Left lobe of liver (tissue), 2 donors: Measurements from ENCODE around the gene CXXC5. TPM values are rescaled to one million over a fixed set of nuclear protein-coding genes. Genes with fewer than 3 reads are reported as not detected.
"Not testable (repeated sequence)": the region's sequence is repeated elsewhere in the genome, so short reads cannot be mapped to it uniquely, and the experiment has no call there.

ENCODE experiments used
- ATAC-seq: fragments of 200-7000 bp; cut with Tn5 transposase; one replicate; pipeline ENCODE4 v1.9.1; 2020; ENCODE audit warnings: mild to moderate bottlenecking, moderate library complexity
- DNase-seq: peaks from one replicate; pipeline ENCODE4 v3.0.0-alpha.2; 2020; ENCODE audit warnings: low spot score
- total RNA-seq: library from RNA; stranded (reverse); gene quantifications from one replicate; pipeline ENCODE4 v1.2.1, GENCODE V29; 2021
- donor health status: DM: no; HTN: no; CAD: no; lungs with moderate emphysema.
- donor health status: DM: no; HTN: yes; CAD: no.

The CXXC5 gene
- total RNA-seq, result 64.0 TPM

DNA sequence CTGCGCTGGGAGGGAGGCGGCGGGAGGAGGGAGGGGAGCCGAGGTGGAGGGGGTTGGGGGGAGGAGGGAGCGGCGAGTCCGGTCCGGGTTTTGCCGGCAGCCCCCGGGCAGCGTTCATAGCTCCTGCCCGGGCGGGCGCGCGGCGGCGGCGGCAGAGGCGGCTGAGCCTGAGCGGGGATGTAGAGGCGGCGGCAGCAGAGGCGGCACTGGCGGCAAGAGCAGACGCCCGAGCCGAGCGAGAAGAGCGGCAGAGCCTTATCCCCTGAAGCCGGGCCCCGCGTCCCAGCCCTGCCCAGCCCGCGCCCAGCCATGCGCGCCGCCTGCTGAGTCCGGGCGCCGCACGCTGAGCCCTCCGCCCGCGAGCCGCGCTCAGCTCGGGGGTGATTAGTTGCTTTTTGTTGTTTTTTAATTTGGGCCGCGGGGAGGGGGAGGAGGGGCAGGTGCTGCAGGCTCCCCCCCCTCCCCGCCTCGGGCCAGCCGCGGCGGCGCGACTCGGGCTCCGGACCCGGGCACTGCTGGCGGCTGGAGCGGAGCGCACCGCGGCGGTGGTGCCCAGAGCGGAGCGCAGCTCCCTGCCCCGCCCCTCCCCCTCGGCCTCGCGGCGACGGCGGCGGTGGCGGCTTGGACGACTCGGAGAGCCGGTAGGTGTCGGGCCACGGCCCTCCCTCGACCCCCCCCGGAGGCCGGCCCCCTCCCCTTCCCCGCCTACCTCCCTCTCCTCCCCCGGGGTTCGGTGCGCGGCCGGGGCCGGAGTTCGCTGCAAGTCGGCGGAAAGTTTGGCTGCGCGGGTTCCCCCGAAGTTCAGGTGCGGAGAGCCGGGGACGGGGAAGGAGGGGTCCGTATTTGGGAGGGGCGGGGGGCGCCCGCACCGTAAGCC is at the start of gene CXXC5:
TSS of gene CXXC5 (plus strand) at position 145 of the 877 bp plus-strand sequence. CDS start 32,175 bp downstream, outside the sequence.
- ATAC-seq, result peak; percentile 61
- DNase-seq, result peak; percentile 91

DNA sequence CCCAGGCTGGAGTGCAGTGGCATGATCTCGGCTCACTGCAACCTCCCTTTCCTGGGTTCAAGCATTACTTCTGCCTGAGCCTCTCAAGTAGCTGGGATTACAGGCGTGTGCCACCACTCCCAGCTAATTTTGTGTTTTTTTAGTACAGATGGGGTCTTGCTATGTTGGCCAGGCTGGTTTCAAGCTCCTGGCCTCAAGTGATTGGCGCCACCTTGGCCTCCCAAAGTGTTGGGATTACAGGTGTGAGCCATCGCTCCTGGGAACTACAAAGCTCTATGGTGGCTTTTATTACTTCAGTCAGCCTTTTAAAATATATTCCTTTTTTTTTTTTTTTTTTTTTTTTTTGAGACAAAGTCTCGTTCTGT is 49.6 kb upstream of the CXXC5 start:
- ATAC-seq, DNase-seq: not testable (repeated sequence)

DNA sequence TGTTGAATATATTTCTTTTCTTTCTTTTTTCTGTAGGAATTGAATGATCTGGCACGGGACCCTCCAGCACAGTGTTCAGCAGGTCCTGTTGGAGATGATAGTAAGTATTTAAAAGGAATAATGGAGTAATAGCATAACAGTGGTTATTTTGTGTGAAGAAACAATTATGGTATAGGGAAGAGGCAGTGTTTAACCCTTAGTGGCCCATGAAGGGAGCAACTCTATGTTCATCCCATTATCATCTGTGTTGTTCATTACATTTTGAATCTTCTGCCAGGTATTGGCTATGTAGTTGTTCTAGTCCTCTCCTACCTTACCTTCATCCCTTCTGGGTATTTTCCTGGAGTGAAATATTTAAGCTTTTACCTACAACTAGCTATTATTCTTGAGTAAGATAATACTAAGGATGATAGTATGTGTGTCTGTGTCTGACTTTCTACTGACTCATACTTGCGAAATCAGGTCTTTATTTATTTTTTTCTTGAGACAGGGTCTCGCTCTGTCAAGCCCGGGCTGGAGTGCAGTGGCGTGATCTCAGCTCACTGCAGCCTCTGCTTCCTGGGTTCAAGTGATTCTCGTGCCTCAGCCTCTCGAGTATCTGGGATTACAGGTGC is 47.7 kb upstream of the CXXC5 start:
- ATAC-seq, result no peak

DNA sequence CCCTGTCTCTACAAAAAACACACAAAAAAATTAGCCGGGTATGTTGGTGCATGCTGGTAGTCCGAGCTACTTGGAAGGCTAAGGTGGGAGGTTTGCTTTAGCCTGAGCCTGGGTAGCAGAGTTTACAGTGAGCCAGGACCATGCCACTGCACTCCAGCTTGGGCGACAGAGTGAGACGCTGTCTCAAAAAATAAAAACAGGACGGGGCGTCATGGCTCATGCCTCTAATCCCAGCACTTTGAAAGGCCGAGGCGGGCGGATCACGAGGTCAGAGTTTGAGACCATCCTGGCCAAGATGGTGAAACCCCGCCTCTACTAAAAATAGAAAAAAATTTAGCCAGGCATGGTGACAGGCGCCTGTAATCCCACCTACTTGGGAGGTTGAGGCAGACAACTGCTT is 46.7 kb upstream of the CXXC5 start:
- DNase-seq (no peak), ATAC-seq (no peak)

More for the DNA sequence above, 47.7 kb upstream of the CXXC5 start:
- DNase-seq, result no peak

DNA sequence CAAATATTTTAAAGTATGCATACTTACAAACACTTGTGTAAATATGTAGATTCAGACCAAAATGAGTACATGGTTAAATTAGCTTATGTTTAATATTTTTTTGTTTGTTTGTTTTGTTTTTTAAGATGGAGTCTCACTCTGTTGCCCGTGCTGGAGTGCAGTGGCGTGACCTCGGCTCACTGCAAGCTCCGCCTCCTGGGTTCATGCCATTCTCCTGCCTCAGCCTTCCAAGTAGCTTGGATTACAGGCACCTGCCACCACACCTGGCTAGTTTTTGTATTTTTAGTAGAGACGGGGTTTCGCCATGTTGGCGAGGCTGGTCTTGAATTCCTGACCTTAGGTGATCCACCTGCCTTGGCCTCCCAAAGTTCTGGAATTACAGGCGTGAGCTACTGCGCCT is 46.2 kb upstream of the CXXC5 start:
- ATAC-seq, DNase-seq: not testable (repeated sequence)

DNA sequence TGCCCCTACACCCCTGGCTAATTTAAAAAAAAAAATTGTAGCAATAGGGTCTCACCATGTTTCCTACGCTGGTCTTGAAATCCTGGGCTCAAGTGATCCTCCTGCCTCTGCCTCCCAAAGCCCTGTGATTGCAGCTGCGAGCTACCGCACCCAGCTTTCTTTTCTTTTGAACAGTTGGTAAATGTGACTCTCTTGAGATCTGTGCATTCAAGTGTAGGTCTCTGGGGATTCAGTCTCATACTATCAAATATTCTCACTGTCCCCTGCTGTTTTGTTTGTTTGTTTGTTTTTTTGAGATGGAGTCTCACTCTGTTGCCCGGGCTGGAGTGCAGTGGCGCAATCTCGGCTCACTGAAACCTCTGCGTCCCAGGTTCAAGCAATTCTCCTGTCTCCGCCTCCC is 42.3 kb upstream of the CXXC5 start:
- DNase-seq, result no peak
- no peak for ATAC-seq

DNA sequence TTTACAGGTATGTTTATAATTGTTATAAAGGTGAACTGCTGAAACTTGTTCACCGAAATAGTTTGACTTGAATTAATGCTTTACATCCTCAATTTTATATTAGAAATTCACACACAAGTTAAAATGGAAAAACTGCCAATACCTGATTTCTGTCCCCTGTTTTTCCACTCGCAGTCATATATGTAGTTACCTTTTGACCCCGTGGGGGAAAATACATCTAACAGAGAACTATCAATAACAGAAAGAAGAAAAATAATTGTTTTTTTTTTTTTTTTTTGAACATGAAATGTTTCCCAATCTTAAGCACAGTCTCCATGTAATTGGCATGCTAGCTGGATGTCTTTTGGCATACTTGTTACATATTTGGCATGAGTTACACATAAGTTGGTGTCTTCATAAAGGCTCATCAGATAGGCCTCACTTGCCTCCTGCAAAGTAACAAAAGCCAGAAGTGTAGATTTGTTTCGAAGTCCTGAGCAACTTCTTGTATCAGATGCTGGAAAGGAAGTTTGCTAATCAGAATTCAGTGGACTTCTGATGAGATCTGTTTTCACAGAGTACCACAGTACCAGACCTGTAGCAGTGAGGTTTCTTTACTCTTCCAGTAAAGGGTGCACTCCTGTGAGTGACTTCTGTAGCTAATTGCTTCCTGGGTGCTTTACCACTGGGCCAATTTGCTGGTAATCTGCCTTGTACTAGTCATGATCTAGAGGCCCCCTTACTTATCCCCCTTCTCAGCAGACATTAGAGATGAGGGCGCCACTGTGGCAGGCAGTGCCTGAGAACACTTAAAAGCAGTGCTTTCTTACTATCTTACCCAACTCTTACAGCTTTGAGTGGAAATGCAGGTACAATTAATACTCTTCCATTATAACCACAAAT is 36.2 kb upstream of the CXXC5 start:
- ATAC-seq, result no peak

DNA sequence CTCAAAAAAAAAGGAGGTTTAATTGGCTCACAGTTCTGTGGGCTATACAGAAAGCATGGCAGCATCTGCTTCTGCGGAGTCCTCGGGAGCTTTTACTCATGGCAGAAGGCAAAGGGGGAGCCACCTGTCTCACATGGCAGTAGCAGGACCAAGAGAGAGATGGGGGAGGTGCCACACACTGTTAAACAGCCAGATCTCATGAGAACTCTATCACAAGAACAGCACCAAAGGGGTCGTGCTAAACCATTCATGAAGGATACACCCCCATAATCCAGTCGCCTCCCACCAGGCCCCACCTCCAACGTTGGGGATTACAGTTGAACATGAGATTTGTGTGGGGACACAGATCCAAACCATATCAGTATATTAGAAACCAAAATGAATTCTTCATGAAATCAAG is 28.3 kb upstream of the CXXC5 start:
- DNase-seq (no peak), ATAC-seq (no peak)

More for the DNA sequence above, 36.2 kb upstream of the CXXC5 start:
- no peak for DNase-seq

DNA sequence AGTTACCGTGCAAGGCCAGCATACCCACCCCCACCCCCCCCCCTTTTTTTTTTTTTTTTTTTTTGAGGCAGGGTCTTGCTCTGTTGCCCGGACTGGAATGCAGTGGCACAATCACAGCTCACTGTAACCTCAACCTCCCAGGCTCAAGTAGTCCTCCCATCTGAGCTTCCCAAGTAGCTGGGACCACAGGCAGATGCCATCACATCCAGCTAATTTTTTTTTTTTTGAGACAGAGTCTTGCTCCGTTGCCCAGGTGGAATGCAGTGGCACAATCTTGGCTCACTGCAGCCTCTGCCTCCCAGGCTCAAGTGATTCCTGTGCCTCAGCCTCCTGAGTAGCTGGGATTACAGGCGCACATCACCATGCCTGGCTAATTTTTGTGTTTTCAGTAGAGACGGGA is 22.8 kb upstream of the CXXC5 start:
- not testable (repeated sequence) for ATAC-seq, DNase-seq

DNA sequence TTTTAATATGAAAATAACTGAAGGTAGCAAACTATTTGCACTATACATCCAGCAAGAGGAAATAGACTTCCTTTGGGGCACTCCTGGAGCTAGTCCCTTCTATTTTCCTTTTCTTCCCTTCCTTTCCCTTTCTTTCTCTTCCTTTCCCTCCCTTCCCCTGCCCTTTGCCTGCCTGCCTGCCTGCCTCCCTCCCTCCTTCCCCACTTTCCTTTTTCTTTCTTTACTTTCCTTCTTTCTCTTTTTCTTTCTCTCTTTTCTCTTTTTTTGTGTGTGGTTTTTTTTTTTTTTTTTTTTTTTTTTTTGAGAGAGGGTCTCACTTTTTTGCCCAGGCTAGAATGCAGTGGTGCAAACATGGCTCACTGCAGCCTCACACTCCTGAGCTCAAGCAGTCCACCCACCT is 17.3 kb upstream of the CXXC5 start:
- no peak for ATAC-seq
- DNase-seq, result no peak

DNA sequence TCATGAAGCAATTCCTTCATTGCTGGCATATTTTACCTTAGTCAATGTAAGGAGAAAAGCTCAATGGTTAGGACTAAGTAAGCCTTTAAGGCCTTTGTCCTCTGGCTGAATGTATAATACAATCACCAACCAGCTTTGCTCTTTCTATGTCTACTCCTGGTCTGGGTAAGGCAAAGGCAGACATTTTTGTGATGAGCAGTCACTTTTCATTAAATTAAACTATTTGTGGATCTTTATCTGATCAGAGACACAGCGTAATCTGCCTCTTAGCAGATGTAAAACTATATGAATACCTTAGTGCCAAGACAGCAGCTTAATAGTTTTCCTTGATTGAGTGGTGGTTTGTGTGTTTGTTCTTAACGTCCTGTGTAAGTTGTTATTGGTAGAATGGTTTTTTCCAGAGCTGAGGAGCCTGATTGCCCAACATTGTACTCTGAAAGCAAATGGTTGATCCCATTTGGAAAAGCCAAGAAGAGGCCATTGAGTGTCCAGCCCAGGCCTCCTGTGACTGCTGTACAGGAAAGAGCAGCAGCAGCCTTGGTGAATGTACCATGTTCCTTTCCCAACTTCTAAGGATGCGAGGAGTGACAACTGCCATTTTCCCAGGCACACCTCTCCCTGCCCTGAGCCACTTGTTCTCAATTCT is 16.5 kb upstream of the CXXC5 start:
- DNase-seq, result no peak
- no peak for ATAC-seq

DNA sequence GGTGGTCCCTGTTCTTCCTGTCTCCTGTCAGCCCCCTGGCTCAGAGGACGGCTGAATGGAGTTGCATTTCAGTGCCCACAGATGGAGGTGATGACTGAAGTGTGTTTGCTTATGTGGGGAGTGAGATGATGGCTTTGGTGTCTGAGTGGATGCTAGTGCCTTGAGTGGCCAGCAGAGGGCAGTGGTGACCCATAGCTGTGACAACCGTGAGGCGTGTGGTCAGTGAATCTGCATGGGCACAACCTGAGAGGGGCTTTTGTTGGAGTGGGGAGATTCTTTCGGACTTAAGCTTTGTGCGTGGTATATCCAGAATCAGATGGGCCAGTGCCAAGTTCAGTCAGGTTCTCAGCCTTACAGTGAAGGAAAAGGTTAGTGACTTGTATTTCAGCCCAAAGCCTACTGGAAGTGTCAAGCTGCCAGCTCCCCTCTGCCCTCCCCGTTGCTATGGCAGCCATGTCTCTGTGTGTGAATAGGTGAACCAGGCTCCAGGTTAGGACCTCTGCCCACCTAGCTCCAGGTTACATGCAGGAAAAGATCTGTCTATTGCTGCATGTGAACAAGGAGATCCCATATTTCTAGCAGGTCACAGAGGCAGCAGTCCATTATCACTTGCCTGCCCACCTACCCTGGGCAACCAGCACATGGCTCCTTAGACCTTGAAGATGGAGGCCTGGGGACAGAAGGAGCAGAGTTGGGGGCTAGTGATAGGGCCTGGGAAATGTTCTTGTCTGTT is 14.7 kb upstream of the CXXC5 start:
- ATAC-seq (peak; percentile 56), DNase-seq (peak; percentile 74)

DNA sequence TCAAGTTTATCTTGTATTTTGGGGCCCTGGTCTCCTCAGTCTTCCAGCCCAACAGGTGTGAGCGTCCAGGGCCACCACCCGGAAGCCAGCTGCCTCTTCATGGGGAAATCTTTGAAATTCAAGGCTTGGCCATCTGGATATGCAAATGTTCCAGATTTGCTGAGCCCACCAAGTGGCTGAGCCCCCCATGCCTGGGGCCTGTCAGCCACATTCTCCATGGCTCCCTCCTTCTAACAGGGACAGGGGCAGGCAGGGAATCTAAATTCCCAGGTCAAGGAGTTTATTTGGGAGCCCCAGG is 14.2 kb upstream of the CXXC5 start:
- no peak for DNase-seq

DNA sequence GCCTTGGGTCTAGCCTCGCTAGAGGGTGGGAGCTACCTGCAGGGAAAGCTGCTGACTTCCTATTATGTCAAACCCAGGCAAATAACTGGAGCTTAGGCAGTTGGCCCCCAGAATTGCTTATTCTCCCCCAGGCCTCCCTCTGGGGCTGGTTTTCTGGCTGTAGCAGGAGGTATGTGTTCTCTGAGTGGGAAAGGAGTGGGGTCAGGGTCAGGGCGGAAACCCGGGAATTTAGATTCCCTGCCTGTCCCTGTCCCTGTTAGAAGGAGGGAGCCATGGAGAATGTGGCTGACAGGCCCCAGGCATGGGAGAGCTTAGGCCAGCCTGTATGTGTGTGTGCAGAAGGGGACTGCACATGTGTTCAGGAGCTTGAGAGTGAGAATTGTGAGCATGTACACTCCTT is 13.6 kb upstream of the CXXC5 start:
- DNase-seq, result no peak
- no peak for ATAC-seq

More for the DNA sequence above, 14.2 kb upstream of the CXXC5 start:
- no peak for ATAC-seq

DNA sequence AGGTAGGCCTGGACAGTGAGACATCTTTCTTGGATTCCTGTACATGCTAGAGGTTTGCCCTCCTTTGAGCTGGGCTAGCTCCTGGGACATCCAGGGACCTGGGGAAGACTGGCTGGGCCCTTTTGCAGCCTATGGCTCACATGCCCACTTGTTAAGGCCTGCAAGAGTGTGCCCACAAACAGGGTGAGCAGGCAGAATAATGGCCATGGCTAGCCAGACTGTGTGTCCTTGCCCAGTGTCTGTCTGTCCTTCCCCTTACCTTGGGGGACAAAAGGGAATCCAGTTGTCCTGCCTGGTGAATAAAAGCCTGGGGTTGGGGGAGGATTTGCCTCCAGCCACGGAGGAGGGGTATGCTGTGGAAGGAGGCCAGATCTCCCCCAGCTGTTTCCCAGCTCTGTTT is 13.0 kb upstream of the CXXC5 start:
- ATAC-seq (no peak), DNase-seq (no peak)

DNA sequence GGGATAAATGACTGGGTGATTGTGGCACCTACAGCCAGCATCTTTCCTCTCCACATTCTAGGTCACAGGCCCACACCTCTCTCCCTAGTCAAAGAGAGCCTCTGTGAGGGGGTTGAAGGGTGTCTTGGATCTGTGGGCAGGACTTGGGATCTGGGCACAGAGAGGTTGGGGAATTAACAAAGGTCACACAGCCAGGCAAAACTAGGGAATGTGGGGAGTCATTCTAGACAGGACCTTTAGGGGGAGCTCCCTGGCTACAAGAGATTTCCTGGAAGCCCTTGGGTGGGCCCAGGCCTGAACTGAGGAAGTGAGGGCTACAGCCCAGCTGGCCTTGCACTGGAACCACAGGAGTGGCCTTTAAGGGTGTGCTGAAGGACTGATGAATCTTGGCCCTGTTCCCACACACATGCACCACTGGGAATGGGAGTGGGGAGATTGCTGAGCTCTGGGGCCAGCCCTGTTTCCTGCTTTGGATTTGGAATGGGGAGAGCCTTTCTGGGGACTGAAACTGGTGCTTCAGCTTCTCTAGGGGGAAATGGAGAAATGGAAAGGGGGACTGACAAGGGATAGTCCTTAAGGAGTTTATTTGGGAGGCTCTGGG is 12.4 kb upstream of the CXXC5 start:
- ATAC-seq (peak; percentile 10), DNase-seq (peak; percentile 72)

DNA sequence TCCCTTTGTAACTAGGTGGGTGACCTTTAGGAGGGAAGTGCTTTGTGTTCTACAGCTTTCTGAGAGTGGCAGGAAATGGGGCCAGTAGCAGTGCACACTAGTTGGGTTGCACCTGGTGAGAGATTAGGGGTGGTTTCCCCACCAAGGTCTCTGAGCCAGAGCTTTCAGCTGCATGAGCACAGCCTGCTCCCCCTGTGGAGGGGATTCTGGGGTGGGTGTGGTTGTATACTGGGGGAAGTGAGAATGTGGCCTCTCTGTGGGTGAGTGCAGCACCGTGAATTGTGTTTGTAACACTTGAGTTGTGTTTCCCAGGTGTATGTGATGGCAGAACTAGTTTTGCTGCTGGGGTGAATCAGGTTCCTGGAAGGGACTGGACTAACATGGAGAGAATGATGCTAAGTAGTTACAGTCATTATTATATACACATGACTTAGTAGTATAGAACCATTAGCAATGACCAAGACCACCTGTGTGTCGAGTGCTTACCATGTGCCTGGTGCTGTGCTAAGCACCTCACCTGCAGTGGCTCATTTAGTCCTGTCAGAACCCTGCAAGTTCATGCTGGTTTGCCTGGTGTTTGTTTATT is 11.8 kb upstream of the CXXC5 start:
- no peak for DNase-seq
- no peak for ATAC-seq

DNA sequence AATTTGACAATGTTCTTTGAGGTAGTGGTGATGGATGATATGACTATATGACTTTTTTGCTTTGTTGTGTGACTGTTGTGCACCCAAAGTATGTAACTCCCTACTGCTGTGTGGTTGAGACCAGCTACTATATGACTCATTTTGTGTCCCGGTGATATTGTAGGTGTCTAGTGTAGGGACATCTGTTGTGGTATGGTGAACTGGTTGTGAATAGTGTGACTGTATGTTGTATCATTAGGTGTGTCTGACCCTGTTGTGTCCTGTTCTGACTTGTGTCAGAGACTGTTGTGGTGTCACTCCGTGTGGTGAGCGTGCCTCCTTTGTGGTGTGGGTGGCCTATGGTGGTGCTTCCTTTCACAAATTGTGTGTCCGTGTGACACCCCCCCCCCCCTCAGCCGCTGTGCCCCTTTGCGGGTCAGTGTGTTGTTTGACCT is 11.2 kb upstream of the CXXC5 start:
- ATAC-seq (peak; percentile 28), DNase-seq (no peak)

DNA sequence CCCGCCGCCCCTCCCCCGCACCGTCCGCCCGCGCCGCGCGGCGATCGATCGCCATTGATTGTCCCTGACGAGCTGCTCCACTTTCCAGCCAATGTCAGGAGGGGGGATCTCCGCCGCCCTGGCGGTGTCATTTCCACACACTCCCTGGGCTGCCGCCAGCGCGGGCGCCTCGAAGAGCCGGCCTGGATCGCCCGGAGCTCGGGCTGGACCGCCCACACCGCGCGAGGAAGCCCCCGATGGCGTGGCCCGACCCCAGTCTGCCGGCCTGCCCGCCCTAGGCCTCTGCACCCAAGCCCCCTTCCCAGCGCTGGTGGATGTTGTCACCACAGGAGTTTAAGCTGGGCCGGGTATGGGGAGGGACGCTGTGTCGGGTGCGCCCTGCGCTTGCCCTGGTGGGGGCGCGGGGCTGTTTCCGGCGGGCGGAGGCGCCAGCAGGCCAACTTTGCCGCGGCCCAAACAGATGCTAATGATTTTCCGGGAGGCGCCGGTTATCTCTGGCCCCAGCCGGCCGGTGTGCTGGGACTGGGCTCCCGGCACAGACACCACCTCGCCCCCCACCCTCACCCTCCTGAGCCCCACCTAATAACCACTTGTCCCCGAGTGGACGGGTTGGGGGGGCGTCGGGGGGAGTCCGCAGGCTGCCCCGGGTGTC is 10.6 kb upstream of the CXXC5 start:
- ATAC-seq (peak; percentile 67), DNase-seq (peak; percentile 95)
